Limb (tissue), 2 donors: Measurements from ENCODE around the gene TRMT10B.
"Not testable (repeated sequence)": the region's sequence is repeated elsewhere in the genome, so short reads cannot be mapped to it uniquely, and the experiment has no call there.

ENCODE experiments used
- DNase-seq, 2 donors: peaks; one replicate each; pipeline ENCODE4 v3.0.0-alpha.2; 2016; ENCODE audit errors: extremely low spot score in 2 of 2

Gene TRMT10B

DNA sequence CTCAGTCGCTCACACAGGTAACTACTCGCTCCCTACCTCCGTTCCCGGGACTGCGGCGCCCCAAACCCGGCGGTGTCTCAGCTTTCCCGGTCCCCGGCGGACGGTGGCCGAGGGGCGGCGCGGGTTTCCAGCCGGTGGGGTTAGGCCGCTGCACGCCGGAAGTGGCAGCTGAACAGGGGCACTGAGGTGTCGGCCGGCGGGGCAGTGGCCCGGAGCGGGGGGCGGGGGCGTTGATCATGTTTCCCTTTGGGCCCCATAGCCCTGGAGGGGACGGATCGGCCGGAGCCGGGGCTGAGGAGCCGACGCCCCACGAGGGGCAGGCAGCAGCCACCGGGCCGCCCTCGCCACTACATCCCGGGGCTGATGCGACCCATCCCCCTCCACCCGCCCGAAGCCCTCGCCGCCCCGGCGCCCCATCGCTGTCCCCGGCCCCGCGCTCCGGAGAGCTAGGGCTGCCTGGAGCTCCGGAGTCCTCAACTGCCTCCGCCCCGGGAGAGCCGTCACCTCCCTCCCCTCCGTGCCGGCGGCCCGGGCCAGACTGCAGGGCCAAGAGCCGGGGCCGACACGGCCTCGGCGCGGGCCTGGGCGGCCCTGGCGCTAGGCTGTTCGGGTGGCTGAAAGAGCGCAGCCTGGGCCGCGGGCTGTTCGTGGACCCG, 47.2 kb downstream of the TRMT10B start, which contains the start of gene DCAF10:
Gene DCAF10, plus strand, starts transcription at position 167 of the 656 bp plus-strand sequence. Its CDS starts 70 bp downstream, at position 237.
- peak; percentile 77 to 96 for DNase-seq

DNA sequence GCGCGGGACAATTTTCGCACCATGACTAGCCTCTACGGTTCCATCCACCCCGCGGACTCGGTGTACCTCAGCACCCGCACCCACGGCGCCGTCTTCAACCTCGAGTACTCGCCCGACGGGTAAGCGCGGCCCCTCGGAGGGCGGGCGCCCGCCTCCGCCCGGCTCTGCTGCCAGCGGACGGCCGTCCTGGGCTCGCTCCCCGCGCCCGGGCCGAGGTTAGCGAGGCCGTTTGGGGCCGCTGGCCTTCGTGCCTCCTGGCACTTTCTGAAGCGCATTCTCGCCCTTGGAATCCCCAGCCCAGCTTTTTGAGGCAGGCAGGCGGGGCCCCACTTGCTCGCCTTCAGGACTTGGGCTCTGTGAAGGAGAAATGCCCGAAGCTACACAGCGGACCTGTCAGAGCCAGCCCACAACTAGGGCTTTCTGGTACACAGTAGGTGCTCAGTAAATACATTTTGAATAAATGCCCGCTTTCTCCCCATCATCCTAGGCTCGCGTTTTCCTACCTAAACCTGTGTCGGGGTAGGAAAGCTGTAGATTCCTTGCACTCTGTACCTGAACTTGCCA, 47.8 kb downstream of the TRMT10B start:
- DNase-seq: no peak

DNA sequence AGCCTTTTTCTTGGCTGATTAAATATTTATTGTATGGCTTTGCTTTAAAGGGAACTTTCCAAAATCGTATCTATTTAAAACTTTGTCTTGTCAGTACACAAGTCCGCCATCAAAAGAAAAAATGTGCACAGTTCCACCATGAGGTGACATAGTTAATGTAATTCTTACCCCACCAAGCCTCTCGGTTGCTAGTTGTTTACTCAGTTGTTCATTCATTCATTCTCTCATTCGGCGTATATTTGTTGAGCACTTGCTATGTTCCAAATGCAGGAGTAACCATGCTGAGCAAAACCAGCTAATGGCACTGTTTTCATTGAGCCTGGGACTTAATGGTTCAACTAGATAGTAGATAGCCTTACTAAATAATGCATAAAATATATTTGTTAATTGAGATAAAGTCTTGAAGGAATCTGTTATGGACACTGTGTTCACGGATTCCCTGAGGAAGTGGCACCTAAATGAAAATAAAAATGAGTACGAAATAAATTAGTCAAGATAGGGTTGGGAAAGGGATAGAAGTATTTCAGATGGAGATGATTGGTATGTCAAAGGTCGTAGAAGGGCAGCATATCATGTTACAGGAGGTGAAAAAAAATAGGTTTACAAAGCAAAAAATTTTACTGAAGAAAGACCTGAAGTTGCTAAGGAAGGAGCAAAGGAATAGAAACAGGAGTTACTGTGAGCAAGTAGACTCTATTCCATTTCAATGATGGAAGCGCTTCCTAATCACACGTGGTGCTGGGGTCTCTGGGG, 48.5 kb downstream of the TRMT10B start:
- no peak for DNase-seq

DNA sequence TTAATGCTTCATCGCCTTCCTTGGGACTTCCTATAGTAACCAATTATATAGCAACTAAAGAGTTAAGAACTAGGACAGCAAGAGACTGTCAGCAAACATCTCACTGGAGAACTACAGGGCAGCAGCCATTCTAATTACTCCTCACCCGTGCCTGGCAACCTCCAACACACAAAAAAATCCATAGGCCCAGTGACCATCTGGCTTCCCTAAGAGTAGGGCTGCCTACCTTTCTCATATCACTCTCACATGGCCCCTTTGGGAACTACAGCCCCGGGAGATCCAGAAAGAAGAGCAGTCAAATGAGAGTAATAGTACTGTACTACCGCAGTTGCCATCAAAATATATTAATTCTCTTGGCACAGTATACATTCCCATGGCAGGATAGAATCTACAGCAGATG, 52.7 kb downstream of the TRMT10B start:
- DNase-seq: no peak

DNA sequence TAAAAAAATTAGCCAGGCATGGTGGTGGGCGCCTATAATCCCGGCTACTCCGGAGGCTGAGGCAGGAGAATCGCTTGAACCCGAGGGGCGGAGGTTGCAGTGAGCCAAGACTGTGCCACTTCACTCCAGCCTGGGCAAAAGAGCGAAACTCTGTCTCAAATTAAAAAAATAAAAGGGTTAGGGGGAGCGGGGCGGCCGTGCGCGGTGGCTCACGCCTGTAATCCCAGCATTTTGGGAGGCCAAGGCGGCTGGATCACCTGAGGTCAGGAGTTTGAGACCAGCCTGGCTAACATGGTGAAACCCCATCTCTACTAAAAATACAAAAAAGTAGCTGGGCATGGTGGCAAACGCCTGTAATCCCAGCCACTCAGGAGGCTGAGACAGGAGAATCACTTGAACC, 56.1 kb downstream of the TRMT10B start:
- not testable (repeated sequence) for DNase-seq

DNA sequence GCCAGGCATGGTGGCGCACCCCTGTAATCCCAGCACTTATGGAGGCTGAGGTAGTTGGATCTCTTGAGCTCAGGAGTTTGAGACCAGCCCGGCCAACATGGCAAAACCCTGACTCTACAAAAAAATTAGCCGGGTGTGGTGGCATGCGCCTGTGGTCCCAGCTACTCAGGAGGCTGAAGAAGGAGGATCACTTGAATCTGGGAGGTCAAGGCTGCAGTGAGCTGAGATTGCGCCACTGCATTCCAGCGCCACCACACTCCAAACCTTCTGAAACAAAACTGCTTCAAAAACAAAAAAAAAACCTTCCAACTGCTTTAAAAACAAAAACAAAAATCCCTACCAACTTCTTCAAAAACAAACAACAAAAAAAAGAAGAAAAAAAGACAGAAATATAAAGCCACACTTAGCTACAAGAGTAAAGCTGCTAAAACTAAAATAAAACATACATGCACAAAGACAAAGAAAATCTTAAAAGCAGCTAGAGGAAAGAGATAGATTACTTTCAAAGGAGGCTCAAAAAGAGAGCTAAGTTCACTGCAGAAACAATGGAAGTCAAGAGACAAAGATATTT, 58.4 kb downstream of the TRMT10B start:
- DNase-seq: no peak

DNA sequence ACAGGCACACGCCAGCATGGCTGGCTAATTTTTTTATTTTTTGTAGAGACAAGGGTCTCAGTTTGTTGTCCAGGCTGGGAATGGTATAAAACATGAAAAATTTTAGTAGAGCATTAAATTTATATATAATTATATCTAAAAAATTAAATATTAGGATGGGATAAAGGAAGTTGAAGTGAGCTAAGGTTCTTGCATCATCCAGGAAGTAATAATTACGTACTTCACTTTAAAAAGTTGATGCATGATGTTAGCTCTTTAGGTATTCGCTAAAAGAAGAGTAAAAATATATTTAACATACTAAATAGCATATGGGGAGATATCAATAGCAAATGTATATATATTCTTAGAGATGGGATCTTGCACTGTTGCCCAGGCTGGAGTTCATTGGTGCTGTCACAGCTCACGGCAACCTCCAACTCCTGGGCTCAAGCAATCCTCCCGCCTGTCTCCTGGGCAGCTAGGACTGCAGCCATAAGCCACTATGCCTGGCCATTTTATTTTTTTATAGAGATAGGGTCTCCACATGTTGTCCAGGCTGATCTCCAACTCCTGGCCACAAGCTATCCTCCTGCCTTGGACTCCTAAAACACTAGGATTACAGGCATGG, 59.3 kb downstream of the TRMT10B start:
- DNase-seq: no peak

DNA sequence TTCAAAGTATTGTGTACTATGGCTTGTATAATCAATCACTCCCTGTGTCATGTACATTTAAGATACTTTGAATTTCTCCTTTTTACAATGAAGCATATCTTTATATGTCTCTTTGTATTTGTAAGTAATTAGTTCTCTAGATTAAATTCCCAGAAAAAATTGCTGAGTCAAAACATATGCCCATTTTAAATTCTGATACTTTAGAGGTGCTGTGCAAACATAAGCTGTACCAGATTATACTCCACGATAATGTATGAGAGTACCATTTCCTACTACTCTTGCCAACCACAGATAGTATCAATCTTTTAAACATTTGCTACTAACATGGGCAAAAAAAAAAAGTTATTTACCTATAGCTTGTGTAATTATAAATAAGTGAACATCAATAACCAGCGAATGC, 65.2 kb downstream of the TRMT10B start:
- DNase-seq: no peak

DNA sequence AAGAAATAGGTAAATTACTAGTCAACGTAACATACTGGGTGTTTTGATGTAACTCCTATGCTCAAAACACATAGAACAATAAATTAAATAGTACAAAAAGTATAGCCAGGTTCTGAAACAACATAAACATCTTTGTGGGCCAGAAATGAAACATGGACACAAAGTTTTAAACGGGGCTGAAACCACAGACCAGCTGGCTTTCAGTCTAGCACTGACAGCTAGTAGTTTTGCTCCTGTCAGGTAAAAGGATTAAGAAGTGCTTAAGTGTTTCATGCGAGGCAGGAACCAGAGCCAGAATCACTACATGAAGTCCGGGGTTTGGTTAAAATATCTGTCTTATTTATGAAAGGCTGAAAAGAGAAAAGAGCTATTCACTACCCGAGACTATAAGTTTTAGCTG, 66.5 kb downstream of the TRMT10B start:
- DNase-seq: no peak

DNA sequence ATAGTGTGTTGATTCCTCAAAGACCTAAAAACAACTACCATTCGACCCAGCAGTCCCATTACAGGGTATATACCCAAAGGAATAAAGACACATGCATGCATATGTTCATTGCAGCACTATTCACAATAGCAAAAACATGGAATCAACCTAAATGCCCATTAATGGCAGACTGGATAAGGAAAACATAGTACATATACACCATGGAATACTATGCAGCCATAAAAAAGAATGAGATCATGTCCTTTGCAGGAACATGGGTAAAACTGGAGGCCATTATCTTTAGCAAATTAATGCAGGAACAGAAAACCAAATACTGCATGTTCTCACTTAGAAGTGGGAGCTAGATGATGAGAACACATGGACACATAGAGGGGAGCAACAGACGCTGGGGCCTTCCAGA, 71.6 kb downstream of the TRMT10B start:
- DNase-seq: not testable (repeated sequence)

DNA sequence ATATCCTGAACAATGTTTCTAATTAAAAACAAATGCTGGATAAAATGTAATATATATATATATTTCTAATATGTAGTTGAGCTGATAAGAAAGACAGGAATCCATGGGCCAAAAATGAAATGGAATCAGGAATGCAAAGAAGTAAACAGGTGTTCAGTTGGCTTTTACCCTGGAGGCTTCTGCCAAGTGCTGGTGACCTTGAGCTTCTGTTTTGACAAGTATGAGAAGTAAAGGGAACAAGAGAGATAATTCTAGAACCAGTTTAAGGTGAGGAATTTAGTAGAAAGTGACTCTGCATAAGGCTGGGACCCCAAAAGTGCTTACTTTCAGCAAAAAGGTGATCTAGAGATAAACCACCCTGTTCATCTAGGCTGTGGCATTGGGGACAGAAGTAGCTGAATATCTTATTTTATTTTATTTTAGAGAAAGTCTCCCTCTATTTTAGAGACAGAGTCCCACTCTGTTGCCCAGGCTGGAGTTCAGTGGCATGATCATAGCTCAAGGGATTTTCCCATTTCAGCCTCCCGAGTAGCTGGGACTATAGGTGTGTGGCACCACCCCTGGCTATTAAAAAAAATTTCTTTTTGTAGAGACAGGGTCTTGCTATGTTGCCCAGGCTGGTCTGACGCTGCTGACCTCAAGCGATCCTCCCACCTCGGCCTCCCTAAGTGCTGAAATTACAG, 74.0 kb downstream of the TRMT10B start:
- DNase-seq: no peak
